ENCODE data around the gene SPOCK2. TPM values are rescaled to one million over a fixed set of nuclear protein-coding genes. Genes with fewer than 3 reads are reported as not detected.

The SPOCK2 gene
- total and polyA plus RNA-seq, 2 of the 4 experiments (the other 2 are of a cell fraction) = 0.02 TPM; not detected in 1

DNA sequence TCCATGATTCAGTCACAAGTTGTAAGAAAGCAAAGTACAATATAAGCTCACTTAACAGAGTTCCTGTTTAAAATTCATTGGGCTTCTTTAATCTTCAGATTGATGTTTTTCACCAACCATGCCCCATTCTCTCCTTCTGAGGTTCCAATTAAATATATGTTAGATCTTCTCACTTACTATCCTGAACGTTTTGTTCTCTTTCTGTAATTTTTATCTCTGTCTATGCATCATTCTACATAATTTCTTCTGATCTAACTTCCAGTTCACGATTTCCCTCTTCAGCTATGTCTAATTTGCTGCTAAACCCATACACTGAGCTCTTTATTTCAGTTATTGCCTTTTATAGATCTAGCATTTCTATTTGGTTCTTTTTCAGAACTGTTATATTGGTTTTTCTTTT is 28.0 kb upstream of the SPOCK2 start:
- H3K9me3 ChIP-seq (ENCODE audit: control insufficient read depth, insufficient read depth, low read length) = no peaks in the 10 kb centered on the region
- CTCF ChIA-PET = no interaction called here
- no peak overlapping the region for H3K4me2 ChIP-seq (ENCODE audit: low read depth, low read length)
- H4K5ac ChIP-seq (ENCODE audit: low read depth, low read length) = no peak overlapping the region
- no peak for ATAC-seq (ENCODE audit: low read depth)
- H3K27ac ChIP-seq (ENCODE audit: insufficient read depth, low read length) = no peak overlapping the region
- no peak overlapping the region for H2AK9ac ChIP-seq (replicated peaks; ENCODE audit: low read depth, low read length, poor library complexity)
- no peak overlapping the region for H2BK120ac ChIP-seq (ENCODE audit: low read depth, low read length)
- H2AK5ac ChIP-seq (ENCODE audit: low read depth, low read length) = no peak overlapping the region
- 0 out of 2 replicates have a peak, but pooled peaks cover 1% of the 10 kb centered on the region for H3K36me3 ChIP-seq (ENCODE audit: control insufficient read depth, insufficient read depth, low read length)
- H3K4me1 ChIP-seq (ENCODE audit: control insufficient read depth, insufficient read depth, low read length) = no peaks in the 10 kb centered on the region
- no peak for DNase-seq
- POLR2A ChIA-PET (ENCODE audit: unreplicated experiment) = no interaction called here
- H3K23ac ChIP-seq (ENCODE audit: low read depth, low read length) = no peak overlapping the region
- H2AFZ ChIP-seq (replicated peaks; ENCODE audit: low read length, poor library complexity) = no peak overlapping the region
- no peaks in the 10 kb centered on the region for H3K9me1 ChIP-seq (ENCODE audit: insufficient read depth, low read length)
- no peak overlapping the region for H2BK20ac ChIP-seq (ENCODE audit: low read depth, low read length)
- intact Hi-C loops (cut with micrococcal nuclease) = no loop called here
- dilution Hi-C loops (cut with HindIII; ENCODE audit: low sequenced_read_pairs, unreplicated experiment) = no loop called here
- H4K8ac ChIP-seq (ENCODE audit: low read depth in 2 of 2, low read length in 2 of 2) = no peak overlapping the region
- WGBS, 2 experiments (ENCODE audit: extremely low coverage in 2 of 2, insufficient read length in 1 of 2) = no CpG with 5 or more reads among the region's 2 CpGs
- no peaks in the 10 kb centered on the region for H4K20me1 ChIP-seq (ENCODE audit: insufficient read depth, low read length)
- H3K18ac ChIP-seq (ENCODE audit: low read depth, low read length) = no peak overlapping the region
- TF ChIP-seq RAD21 (IDR thresholded peaks at IDR 0.05; ENCODE audit: low read length) (no peak), BHLHE40 (IDR thresholded peaks at IDR 0.05; ENCODE audit: low read depth, low read length) (no peak), USF2 (IDR thresholded peaks at IDR 0.05; ENCODE audit: low read depth, low read length) (no peak), RCOR1 (IDR thresholded peaks at IDR 0.05; ENCODE audit: insufficient replicate concordance, low read length) (no peak), SMC3 (IDR thresholded peaks at IDR 0.05; ENCODE audit: low read depth, low read length) (no peak), NFE2L2 (IDR thresholded peaks at IDR 0.05; ENCODE audit: low read depth, low read length) (no peak), CHD1 (IDR thresholded peaks at IDR 0.05; ENCODE audit: low read depth, low read length) (no peak)
- TF ChIP-seq, protein P1, sequence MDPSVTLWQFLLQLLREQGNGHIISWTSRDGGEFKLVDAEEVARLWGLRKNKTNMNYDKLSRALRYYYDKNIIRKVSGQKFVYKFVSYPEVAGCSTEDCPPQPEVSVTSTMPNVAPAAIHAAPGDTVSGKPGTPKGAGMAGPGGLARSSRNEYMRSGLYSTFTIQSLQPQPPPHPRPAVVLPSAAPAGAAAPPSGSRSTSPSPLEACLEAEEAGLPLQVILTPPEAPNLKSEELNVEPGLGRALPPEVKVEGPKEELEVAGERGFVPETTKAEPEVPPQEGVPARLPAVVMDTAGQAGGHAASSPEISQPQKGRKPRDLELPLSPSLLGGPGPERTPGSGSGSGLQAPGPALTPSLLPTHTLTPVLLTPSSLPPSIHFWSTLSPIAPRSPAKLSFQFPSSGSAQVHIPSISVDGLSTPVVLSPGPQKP (IDR thresholded peaks at IDR 0.05; ENCODE audit: borderline replicate concordance, low read depth, low read length) = no peak
- H3K4me3 ChIP-seq (ENCODE audit: insufficient read depth, low read depth, low read length) = no peak overlapping the region
- H4K91ac ChIP-seq (ENCODE audit: insufficient read depth, low read depth, low read length) = no peak overlapping the region
- H3K56ac ChIP-seq (ENCODE audit: extremely low read depth, insufficient read depth, low read length) = no peak overlapping the region
- no TSS peak for BruUV-seq (replicated peaks)
- H3K27me3 ChIP-seq (ENCODE audit: control insufficient read depth, insufficient read depth, low read length) = no peaks in the 10 kb centered on the region
- H3K4ac ChIP-seq (ENCODE audit: low read depth, low read length) = no peak overlapping the region
- no peak overlapping the region for H3K14ac ChIP-seq (replicated peaks; ENCODE audit: low read depth, low read length)
- H2BK15ac ChIP-seq (ENCODE audit: low read depth, low read length) = no peak overlapping the region
- H2BK5ac ChIP-seq (ENCODE audit: low read depth, low read length, poor library complexity, severe bottlenecking) = no peak overlapping the region
- H3K79me1 ChIP-seq (ENCODE audit: low read depth in 1 of 2, low read length in 2 of 2) = no peaks in the 10 kb centered on the region
- in situ Hi-C loops (cut with MboI; ENCODE audit: low sequenced_read_pairs) = no loop called here
- no peak overlapping the region for H3K9ac ChIP-seq (ENCODE audit: low read depth, low read length)
